ENCODE results near the gene RIPK1.

RIPK1 gene

GRCh38 chr6:3088968-3089367, 20.7 kb downstream of the RIPK1 start:
- no peak overlapping the region for H3K9ac ChIP-seq (ENCODE audit: low read length)
- no peaks in the 10 kb centered on the region for H3K9me2 ChIP-seq (ENCODE audit: low read depth, low read length)
- H3K36me3 ChIP-seq (ENCODE audit: insufficient read depth, low read length), result peaks cover 68% of the 10 kb centered on the region
- H3K9me3 ChIP-seq (ENCODE audit: low read length), result peaks cover 15% of the 10 kb centered on the region
- no peak overlapping the region for H3K4me2 ChIP-seq (ENCODE audit: low read length)
- TF ChIP-seq CTCF (IDR thresholded peaks at IDR 0.05; ENCODE audit: low read length), result no peak
- no peak for TF ChIP-seq EZH2 (IDR thresholded peaks at IDR 0.05; ENCODE audit: borderline replicate concordance, low read length)
- no peak overlapping the region for H2AFZ ChIP-seq (ENCODE audit: low read length)
- H4K20me1 ChIP-seq (ENCODE audit: insufficient read depth, low read length), result no peaks in the 10 kb centered on the region
- peaks cover 9% of the 10 kb centered on the region; the same call in 1 of the 2 replicates for H3F3A ChIP-seq (ENCODE audit: insufficient read depth, low read length)
- H3K27ac ChIP-seq (ENCODE audit: low read depth, low read length, poor library complexity, severe bottlenecking), result no peak overlapping the region
- H3K4me1 ChIP-seq (ENCODE audit: insufficient read depth, low read length, severe bottlenecking), result no peaks in the 10 kb centered on the region
- H3K4me3 ChIP-seq (ENCODE audit: low read depth, low read length, poor library complexity, severe bottlenecking), result no peak overlapping the region
- H3K79me2 ChIP-seq (ENCODE audit: insufficient read depth, low read length), result no peaks in the 10 kb centered on the region
- H3K27me3 ChIP-seq (ENCODE audit: insufficient read depth, low read length), result no peaks in the 10 kb centered on the region

- H2AFZ ChIP-seq (ENCODE audit: low read length), result no peak overlapping the region
- peaks cover 67% of the 10 kb centered on the region for H3K36me3 ChIP-seq (ENCODE audit: insufficient read depth, low read length)
- no peaks in the 10 kb centered on the region for H3K79me2 ChIP-seq (ENCODE audit: insufficient read depth, low read length)
- H3K27ac ChIP-seq (ENCODE audit: low read depth, low read length, poor library complexity, severe bottlenecking), result no peak overlapping the region
- H4K20me1 ChIP-seq (ENCODE audit: insufficient read depth, low read length), result no peaks in the 10 kb centered on the region
- H3K27me3 ChIP-seq (ENCODE audit: insufficient read depth, low read length), result no peaks in the 10 kb centered on the region
- H3K4me2 ChIP-seq (ENCODE audit: low read length), result no peak overlapping the region
- H3K9me2 ChIP-seq (ENCODE audit: low read depth, low read length), result no peaks in the 10 kb centered on the region
- TF ChIP-seq CTCF (IDR thresholded peaks at IDR 0.05; ENCODE audit: low read length) (no peak), EZH2 (IDR thresholded peaks at IDR 0.05; ENCODE audit: borderline replicate concordance, low read length) (no peak)
- H3K4me1 ChIP-seq (ENCODE audit: insufficient read depth, low read length, severe bottlenecking), result no peaks in the 10 kb centered on the region
- no peak overlapping the region for H3K4me3 ChIP-seq (ENCODE audit: low read depth, low read length, poor library complexity, severe bottlenecking)
- no peak overlapping the region for H3K9ac ChIP-seq (ENCODE audit: low read length)
- peaks cover 20% of the 10 kb centered on the region for H3K9me3 ChIP-seq (ENCODE audit: low read length)
- H3F3A ChIP-seq (ENCODE audit: insufficient read depth, low read length), result peaks cover 9% of the 10 kb centered on the region; the same call in 1 of the 2 replicates
These were observed 21.7 kb downstream of the RIPK1 start for GRCh38 chr6:3090013-3090412.

- peaks cover 6% of the 10 kb centered on the region for H3F3A ChIP-seq (ENCODE audit: insufficient read depth, low read length)
- no peaks in the 10 kb centered on the region for H4K20me1 ChIP-seq (ENCODE audit: insufficient read depth, low read length)
- H2AFZ ChIP-seq (ENCODE audit: low read length), result no peak overlapping the region
- H3K27ac ChIP-seq (ENCODE audit: low read depth, low read length, poor library complexity, severe bottlenecking), result no peak overlapping the region
- H3K36me3 ChIP-seq (ENCODE audit: insufficient read depth, low read length), result peaks cover 62% of the 10 kb centered on the region
- H3K27me3 ChIP-seq (ENCODE audit: insufficient read depth, low read length), result no peaks in the 10 kb centered on the region
- H3K4me2 ChIP-seq (ENCODE audit: low read length), result no peak overlapping the region
- H3K4me3 ChIP-seq (ENCODE audit: low read depth, low read length, poor library complexity, severe bottlenecking), result no peak overlapping the region
- TF ChIP-seq CTCF (IDR thresholded peaks at IDR 0.05; ENCODE audit: low read length) (no peak), EZH2 (IDR thresholded peaks at IDR 0.05; ENCODE audit: borderline replicate concordance, low read length) (no peak)
- H3K9ac ChIP-seq (ENCODE audit: low read length), result no peak overlapping the region
- H3K9me2 ChIP-seq (ENCODE audit: low read depth, low read length), result no peaks in the 10 kb centered on the region
- H3K9me3 ChIP-seq (ENCODE audit: low read length), result peaks cover 18% of the 10 kb centered on the region
- no peaks in the 10 kb centered on the region for H3K79me2 ChIP-seq (ENCODE audit: insufficient read depth, low read length)
- no peaks in the 10 kb centered on the region for H3K4me1 ChIP-seq (ENCODE audit: insufficient read depth, low read length, severe bottlenecking)
These were observed 26.5 kb downstream of the RIPK1 start for GRCh38 chr6:3094815-3095214.

All from OCI-LY1 (cell line).